ENCODE results near the gene EPHA6. TPM values are rescaled to one million over a fixed set of nuclear protein-coding genes. Genes with fewer than 3 reads are reported as not detected.
"Not testable (repeated sequence)": the region's sequence is repeated elsewhere in the genome, so short reads cannot be mapped to it uniquely, and the experiment has no call there.

The EPHA6 gene
- total and polyA plus RNA-seq, 2 donors (not counting 1 experiment from before 2014, with no cell fraction given) = not detected

DNA sequence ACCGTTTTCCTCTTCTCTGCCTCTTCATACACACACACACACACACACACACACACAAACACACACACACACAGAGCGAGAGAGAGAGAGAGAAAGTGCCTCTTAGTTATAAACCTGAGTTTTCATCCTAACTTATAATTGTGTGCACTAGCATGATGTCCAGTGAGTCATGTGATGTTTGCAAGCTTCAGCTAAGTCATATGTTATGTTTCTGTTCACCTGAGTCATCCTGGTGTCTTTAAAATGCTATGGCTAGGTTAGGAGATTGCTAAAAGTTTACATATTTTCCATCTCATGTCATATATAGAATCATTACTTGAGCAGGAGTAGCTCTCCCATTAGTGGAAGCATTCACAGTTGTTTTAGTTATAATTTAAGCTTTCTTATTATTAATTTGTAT is 155.8 kb downstream of the EPHA6 start:
- no peaks in the 10 kb centered on the region for H3K4me1 ChIP-seq (ENCODE audit: control insufficient read depth in 2 of 2, insufficient read depth in 2 of 2, low read length in 2 of 2)
- no peaks in the 10 kb centered on the region for H3K79me2 ChIP-seq (ENCODE audit: control insufficient read depth, insufficient read depth, low read length)
- ChIA-PET POLR2A (no interaction called here), CTCF (no interaction called here)
- Mint-ChIP-seq H3K9me3 (ENCODE audit: insufficient read depth) (no peaks in the 10 kb centered on the region), H3K27ac (no peak overlapping the region), H3K27me3 (no peaks in the 10 kb centered on the region), H3K4me1 (no peaks in the 10 kb centered on the region), H3K4me3 (no peak overlapping the region)
- WGBS (ENCODE audit: insufficient coverage) = 50% methylated on average over 1 of the region's 2 CpGs
- intact Hi-C loops (cut with micrococcal nuclease) = no loop called here
- no peaks in the 10 kb centered on the region for H4K20me1 ChIP-seq (ENCODE audit: control insufficient read depth, insufficient read depth, low read length, poor library complexity, severe bottlenecking)
- no peaks in the 10 kb centered on the region for H3K27me3 ChIP-seq (replicated peaks in 1 of 4; ENCODE audit: control extremely low read depth in 1 of 4, control insufficient read depth in 3 of 4, insufficient read depth in 4 of 4, low read length in 3 of 4)
- H3K27ac ChIP-seq (ENCODE audit: low read length in 2 of 2) = no peak overlapping the region
- DNase-seq (no peak), ATAC-seq (ENCODE audit: low read depth) (no peak)
- H2AFZ ChIP-seq (ENCODE audit: insufficient read depth, low read depth, low read length, poor library complexity, severe bottlenecking) = no peak overlapping the region
- no peaks in the 10 kb centered on the region for H3K36me3 ChIP-seq (replicated peaks in 1 of 2; ENCODE audit: control extremely low read depth in 1 of 2, control insufficient read depth in 1 of 2, extremely low read depth in 1 of 2, insufficient read depth in 2 of 2, low read length in 1 of 2)
- no peak overlapping the region for H3K4me2 ChIP-seq (replicated peaks; ENCODE audit: low read depth, low read length, poor library complexity, severe bottlenecking)
- TF ChIP-seq, protein P1, sequence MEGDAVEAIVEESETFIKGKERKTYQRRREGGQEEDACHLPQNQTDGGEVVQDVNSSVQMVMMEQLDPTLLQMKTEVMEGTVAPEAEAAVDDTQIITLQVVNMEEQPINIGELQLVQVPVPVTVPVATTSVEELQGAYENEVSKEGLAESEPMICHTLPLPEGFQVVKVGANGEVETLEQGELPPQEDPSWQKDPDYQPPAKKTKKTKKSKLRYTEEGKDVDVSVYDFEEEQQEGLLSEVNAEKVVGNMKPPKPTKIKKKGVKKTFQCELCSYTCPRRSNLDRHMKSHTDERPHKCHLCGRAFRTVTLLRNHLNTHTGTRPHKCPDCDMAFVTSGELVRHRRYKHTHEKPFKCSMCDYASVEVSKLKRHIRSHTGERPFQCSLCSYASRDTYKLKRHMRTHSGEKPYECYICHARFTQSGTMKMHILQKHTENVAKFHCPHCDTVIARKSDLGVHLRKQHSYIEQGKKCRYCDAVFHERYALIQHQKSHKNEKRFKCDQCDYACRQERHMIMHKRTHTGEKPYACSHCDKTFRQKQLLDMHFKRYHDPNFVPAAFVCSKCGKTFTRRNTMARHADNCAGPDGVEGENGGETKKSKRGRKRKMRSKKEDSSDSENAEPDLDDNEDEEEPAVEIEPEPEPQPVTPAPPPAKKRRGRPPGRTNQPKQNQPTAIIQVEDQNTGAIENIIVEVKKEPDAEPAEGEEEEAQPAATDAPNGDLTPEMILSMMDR (IDR thresholded peaks at IDR 0.05) = no peak
- TF ChIP-seq EZH2 (IDR thresholded peaks at IDR 0.05; ENCODE audit: borderline replicate concordance, insufficient read depth, low read depth, low read length, poor library complexity, severe bottlenecking) = no peak
- H3K4me3 ChIP-seq (ENCODE audit: control extremely low read depth in 1 of 5, extremely low read depth in 1 of 5, insufficient read depth in 1 of 5, low read depth in 2 of 5, low read length in 4 of 5) = no peak overlapping the region
- H3K9me3 ChIP-seq (ENCODE audit: control extremely low read depth in 1 of 3, control insufficient read depth in 2 of 3, insufficient read depth in 1 of 3, low read length in 2 of 3) = no peaks in the 10 kb centered on the region
- no peak overlapping the region for H3K9ac ChIP-seq (ENCODE audit: low read length)

DNA sequence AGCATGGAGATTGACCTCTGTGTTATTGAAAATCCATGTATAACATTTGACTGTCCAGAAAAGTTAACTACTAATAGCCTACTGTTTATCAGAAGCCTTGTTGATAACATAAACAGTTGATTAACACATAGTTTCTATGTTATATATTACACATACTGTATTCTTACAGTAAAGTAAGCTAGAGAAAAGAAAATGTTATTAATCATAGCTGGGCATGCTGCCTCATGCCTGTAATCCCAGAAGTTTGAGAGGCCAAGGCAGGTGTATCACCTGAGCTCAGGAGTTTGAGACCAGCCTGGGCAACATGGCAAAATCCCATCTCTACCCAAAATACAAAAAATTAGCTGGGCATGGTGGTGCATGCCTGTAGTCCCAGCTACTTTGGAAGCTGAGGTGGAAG is 163.3 kb downstream of the EPHA6 start:
- H3K27ac Mint-ChIP-seq = no peak overlapping the region
- Histone ChIP-seq H3K4me3 (ENCODE audit: control extremely low read depth in 1 of 5, extremely low read depth in 1 of 5, insufficient read depth in 1 of 5, low read depth in 2 of 5, low read length in 4 of 5) (no peak overlapping the region), H4K20me1 (ENCODE audit: control insufficient read depth, insufficient read depth, low read length, poor library complexity, severe bottlenecking) (no peaks in the 10 kb centered on the region), H3K27ac (ENCODE audit: low read length in 2 of 2) (no peak overlapping the region), H3K79me2 (ENCODE audit: control insufficient read depth, insufficient read depth, low read length) (no peaks in the 10 kb centered on the region), H3K4me1 (ENCODE audit: control insufficient read depth in 2 of 2, insufficient read depth in 2 of 2, low read length in 2 of 2) (no peaks in the 10 kb centered on the region), H3K4me2 (replicated peaks; ENCODE audit: low read depth, low read length, poor library complexity, severe bottlenecking) (no peak overlapping the region), H2AFZ (ENCODE audit: insufficient read depth, low read depth, low read length, poor library complexity, severe bottlenecking) (no peak overlapping the region), H3K36me3 (replicated peaks in 1 of 2; ENCODE audit: control extremely low read depth in 1 of 2, control insufficient read depth in 1 of 2, extremely low read depth in 1 of 2, insufficient read depth in 2 of 2, low read length in 1 of 2) (no peaks in the 10 kb centered on the region), H3K9me3 (ENCODE audit: control extremely low read depth in 1 of 3, control insufficient read depth in 2 of 3, insufficient read depth in 1 of 3, low read length in 2 of 3) (no peaks in the 10 kb centered on the region), H3K9ac (ENCODE audit: low read length) (no peak overlapping the region), H3K27me3 (replicated peaks in 1 of 4; ENCODE audit: control extremely low read depth in 1 of 4, control insufficient read depth in 3 of 4, insufficient read depth in 4 of 4, low read length in 3 of 4) (no peaks in the 10 kb centered on the region)
- no peaks in the 10 kb centered on the region for H3K27me3 Mint-ChIP-seq
- intact Hi-C loops (cut with micrococcal nuclease) = no loop called here
- CTCF ChIA-PET = no interaction called here
- DNase-seq (no peak), ATAC-seq (ENCODE audit: low read depth) (no peak)
- TF ChIP-seq, protein P1 (IDR thresholded peaks at IDR 0.05) = no peak
- TF ChIP-seq EZH2 (IDR thresholded peaks at IDR 0.05; ENCODE audit: borderline replicate concordance, insufficient read depth, low read depth, low read length, poor library complexity, severe bottlenecking) = no peak
- no peaks in the 10 kb centered on the region for H3K9me3 Mint-ChIP-seq (ENCODE audit: insufficient read depth)
- H3K4me1 Mint-ChIP-seq = no peaks in the 10 kb centered on the region
- H3K4me3 Mint-ChIP-seq = no peak overlapping the region
- POLR2A ChIA-PET = no interaction called here

DNA sequence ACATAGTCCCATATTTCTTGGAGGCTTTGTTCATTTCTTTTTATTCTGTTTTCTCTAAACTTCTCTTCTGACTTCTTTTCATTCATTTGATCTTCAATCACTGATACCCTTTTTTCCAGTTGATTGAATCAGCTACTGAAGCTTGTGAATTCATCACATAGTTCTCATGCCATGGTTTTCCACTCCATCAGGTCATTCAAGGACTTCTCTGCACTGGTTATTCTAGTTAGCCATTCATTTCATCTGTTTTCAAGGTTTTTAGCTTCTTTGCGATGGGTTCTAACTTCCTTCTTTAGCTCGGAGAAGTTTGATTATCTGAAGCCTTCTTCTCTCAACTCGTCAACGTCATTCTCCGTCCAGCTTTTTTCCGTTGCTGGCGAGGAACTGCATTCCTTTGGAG is 169.3 kb downstream of the EPHA6 start:
- H4K20me1 ChIP-seq (ENCODE audit: control insufficient read depth, insufficient read depth, low read length, poor library complexity, severe bottlenecking); H3K79me2 ChIP-seq (ENCODE audit: control insufficient read depth, insufficient read depth, low read length); H3K4me1 ChIP-seq (ENCODE audit: control insufficient read depth in 2 of 2, insufficient read depth in 2 of 2, low read length in 2 of 2); POLR2A ChIA-PET; H3K9me3 ChIP-seq (ENCODE audit: control extremely low read depth in 1 of 3, control insufficient read depth in 2 of 3, insufficient read depth in 1 of 3, low read length in 2 of 3); H2AFZ ChIP-seq (ENCODE audit: insufficient read depth, low read depth, low read length, poor library complexity, severe bottlenecking); H3K27ac ChIP-seq (ENCODE audit: low read length in 2 of 2); H3K4me2 ChIP-seq (replicated peaks; ENCODE audit: low read depth, low read length, poor library complexity, severe bottlenecking); intact Hi-C loops (cut with micrococcal nuclease); H3K9me3 Mint-ChIP-seq (ENCODE audit: insufficient read depth); DNase-seq; CTCF ChIA-PET; H3K27me3 ChIP-seq (replicated peaks in 1 of 4; ENCODE audit: control extremely low read depth in 1 of 4, control insufficient read depth in 3 of 4, insufficient read depth in 4 of 4, low read length in 3 of 4); H3K36me3 ChIP-seq (replicated peaks in 1 of 2; ENCODE audit: control extremely low read depth in 1 of 2, control insufficient read depth in 1 of 2, extremely low read depth in 1 of 2, insufficient read depth in 2 of 2, low read length in 1 of 2); H3K27me3 Mint-ChIP-seq; H3K9ac ChIP-seq (ENCODE audit: low read length); H3K4me3 Mint-ChIP-seq; H3K4me3 ChIP-seq (ENCODE audit: control extremely low read depth in 1 of 5, extremely low read depth in 1 of 5, insufficient read depth in 1 of 5, low read depth in 2 of 5, low read length in 4 of 5); H3K27ac Mint-ChIP-seq; H3K4me1 Mint-ChIP-seq; ATAC-seq (ENCODE audit: low read depth): not testable (repeated sequence)
- 100% methylated on average over 2 of the region's 7 CpGs for WGBS (ENCODE audit: insufficient coverage)

Data from B cell (primary cell).